NCI-H1930 (cell line): ENCODE results near the gene FARP1.

Experiments used
- DNase-seq, 2 experiments: peaks; one replicate each; lab custom pipeline; 2025; lab: John Stamatoyannopoulos, UW

FARP1 gene

DNA sequence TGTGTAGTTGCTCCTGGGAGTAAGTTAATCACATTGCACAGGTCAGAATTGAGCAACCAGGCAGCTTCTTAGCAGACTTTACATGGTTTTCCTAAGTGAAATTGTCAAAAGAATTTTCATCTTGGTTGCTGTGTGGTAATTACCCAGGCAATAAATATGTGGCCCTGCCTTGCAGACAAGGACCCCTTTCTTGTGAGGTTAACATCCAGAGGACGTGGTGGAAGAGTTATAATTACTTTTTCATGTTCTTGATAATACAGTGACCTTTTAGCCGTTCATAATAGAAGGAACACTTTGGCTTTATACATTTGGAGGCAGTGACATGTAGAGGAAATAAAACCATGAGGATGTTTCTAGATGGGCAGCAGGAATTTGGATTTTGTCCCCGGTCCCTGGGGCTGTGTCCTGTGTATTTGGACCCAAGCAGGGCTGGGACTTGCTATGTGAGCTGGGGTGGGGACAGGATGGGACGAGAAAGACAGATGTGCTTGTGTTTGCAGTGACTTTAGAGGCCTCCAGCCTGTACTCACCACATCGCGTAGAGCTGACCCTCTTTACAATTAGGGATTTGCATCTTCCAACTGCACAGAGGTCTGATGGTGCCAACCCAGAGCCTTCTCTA, 277.8 kb downstream of the FARP1 start:
- no peak for DNase-seq

DNA sequence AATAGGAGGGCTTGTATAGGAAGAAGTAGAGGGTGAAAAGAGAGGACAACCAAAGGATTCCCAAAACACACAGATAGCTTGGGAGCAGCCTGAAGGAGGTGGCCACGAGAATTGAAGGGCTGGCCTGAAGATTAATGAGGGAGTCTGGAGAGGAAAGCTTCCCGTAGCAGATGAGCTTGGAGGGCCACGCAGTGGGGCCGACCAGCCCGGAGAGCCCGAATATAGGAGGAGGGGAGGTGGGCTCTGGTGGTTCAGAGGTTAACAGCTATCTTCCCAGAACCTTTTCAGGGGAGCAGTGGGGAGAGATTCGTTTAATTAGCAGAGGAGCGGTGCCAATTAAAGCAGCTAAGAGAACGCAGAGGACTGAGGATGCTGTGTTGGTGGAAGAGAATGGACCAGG, 279.2 kb downstream of the FARP1 start:
- DNase-seq, result no peak

DNA sequence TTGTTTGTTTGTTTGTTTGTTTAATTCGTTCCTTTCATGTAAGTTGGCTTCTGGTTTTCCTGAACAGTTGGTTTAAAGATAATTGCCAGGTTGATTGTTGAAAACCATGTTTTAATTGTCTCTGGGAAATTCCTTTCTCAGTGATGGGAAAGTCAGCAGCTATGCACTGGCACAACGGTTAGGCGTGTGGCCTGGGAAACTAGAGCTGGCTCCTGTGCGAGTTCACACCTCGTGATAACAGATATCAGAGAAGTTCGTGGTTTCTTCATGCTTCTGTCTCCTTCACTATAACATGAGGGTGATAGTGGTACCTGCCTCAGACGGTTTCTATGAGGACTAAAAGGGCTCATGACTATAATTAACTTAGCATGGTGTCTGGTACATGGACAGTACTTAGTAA, 280.5 kb downstream of the FARP1 start:
- no peak for DNase-seq

DNA sequence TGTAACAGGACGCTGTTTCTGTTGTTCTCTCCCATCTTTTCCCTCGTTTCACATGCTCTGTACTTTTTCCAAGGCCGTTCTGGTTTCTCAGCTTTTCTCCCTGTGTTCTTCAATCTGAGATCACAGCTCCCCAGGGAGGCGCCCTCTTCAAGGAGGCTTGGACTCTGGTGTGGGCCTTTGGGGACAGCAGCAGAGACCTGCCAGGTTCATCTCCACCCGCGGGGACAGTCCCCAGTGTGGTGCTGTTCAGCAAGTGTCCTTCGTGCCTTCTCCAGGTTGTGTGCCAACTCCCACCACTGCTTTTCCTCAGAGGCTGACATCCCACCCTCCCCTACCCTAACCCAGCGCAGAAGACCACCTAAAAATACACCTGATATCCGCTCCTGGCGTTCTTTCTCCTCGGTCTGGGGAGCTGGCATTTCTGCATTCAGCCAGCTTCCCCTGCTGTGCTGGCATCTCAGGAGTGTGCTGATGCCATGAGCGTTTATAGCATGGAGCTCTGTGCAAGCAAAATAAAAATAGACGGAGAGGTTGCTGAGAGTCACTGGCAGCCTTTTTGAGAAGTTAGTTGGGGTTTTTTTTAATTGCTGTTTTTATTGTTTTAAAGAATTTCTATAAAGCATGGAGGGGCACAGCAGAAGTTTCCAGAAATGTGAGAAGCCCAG, 284.6 kb downstream of the FARP1 start:
- DNase-seq, result no peak

DNA sequence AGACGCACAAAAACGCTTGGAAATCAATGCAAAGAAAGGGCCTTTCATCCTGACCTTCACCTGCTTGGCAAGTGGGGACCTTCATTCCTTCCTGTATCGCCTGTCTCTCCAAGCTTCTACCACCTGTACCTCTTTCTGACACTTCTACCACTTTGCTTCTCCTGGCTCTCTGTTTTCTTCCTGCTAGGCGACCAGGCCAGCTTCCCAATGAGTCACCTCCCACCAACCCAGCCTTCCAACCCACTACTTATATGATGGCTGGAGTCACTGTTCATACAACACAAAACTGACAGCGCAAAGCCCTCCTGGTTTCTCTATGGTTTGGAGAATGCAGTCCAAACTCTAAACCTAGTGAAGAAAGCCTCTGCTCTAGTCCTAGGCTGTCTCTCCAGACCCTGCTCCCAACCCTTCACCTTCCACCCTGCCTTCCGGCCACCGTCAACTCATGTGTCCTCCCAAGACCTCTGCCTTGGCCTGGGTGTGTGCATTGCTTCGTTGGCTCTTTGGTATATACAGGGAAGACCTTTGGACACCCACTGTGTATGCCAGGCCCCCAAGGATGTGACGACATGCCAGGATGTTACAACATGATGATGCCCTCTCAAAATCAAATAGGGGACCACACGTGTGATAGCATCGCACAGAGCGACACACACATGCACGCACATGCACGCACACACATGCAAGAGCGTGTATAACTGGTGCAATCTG, 285.5 kb downstream of the FARP1 start:
- no peak for DNase-seq

DNA sequence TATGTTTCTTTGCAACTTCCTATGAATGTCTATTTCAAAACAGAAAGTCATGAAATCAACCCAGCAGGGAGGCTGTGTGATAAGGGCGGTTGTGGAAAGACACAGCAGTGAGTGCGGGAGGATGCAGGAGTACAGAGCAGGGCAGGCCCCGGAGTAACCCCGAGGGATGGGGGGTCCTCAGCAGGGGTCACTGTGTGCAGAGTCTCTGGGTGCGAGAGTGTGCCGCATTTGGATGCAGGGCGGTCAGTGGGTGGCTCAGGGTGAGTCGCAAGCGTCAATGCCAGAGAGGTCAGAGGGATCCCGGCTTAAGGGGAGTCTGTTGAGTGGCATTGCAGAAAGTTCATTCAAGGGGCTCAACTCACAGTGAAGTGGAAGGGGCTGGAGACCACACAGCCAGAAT, 286.2 kb downstream of the FARP1 start:
- no peak for DNase-seq

DNA sequence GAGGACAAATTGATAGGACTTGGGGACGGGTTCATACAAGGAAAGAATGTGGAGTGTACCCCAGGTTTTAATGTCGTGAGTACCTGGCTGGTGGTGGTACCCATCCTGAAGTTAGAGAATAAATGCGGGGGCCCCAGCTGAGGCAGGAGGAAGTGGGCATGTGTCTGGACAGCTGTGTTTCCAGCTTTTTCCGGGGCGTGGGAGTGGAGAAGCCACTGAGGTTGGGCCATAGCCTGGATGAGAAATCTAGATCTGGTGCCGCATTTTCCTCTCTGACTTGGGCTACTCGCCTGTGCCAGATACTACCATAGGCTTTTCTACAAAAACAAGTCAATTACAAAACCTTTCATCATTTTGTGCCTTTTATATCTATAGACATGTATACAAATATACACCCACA, 286.6 kb downstream of the FARP1 start:
- no peak for DNase-seq

DNA sequence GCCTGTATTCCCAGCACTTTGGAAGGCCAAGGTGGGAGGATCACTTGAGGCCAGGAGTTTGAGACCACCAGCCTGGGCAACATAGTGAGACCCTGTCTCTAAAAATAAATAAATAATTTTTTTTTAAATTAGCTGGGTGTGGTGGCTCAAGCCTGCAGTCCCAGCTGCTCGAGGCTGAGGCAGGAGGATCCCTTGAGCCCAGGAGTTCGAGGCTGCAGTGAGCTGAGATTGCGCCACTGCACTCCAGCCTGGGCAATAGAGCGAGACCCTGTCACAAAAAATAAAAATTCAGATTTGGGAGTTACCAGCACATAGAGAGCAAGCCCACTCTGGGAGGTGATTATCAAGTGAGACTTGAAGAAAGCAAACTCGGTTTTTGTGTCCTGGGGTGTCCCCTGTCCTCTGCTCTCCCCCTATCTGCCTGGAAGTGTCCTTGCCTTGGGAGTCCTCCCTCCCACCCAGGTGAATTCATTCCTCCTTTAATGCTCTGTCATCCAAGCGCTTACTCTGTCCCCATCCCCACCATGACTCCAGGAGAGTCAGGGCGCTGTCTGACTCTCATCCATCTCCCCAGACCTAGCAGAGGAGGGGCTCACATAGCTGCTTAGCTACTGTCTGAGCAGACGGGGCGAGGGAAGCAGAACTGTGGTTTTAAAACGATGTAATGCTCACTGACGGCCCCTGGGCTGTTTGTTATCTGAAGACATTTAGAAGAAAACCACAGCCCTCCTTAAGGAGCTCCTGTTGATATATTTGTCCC, 287.3 kb downstream of the FARP1 start:
- no peak for DNase-seq

DNA sequence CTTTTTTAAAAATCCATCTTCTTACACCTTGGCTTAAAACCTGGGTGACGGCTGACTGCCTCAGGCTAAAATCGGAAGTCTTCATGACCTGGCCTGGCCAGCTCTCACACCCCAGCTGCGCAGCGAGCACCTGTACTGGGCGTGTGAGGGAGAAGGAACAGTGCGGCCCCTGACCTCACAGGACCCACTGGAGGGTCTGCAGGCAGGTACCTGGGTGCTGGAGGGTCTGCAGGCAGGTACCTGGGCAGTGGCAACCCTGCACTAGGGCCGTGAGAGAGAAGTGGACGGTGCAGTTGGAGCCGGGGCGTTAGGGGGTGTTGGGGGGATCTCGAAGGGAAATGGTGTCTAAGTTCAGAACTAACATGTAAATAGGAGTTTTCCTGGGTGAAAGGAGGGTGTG, 289.7 kb downstream of the FARP1 start:
- DNase-seq, result no peak

DNA sequence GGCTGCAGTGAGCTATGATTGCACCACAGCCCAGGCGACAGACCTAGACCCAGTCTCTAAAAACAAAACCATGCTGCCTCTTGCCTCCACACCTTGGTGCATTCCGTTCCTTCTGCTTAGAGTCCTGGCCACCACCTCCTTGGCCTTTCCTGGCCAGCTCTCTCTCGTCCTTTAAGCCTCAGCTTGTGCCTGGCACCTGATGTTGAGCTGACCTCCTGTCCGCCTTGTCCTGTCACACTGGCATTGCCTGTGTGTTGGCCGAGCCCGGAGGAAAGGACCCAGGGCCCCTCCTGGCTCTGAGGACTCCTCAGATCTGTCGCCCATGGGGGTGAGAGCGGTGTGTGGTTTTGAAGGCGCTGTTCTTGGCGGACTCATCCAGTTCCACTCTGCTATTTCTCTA, 290.8 kb downstream of the FARP1 start:
- DNase-seq, result no peak

DNA sequence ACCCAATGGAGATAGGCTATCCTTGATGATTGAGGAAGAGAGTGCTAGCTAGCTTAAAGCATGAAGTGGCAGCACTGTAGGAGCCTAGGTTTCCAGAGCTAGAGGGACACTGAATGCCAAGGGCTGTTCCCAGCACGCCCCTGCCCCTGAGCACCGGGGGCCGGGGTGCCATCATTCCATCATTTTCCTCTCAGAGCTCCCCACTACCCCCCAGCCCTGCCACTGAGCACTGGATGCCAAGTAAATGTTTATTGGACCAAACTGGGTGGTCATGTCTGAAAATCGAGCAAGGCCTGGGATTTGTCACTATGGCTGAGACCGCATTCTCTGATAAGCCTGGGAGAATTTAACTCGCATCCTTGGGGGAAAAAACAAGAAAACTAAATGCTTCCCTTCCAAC, 291.2 kb downstream of the FARP1 start:
- no peak for DNase-seq

DNA sequence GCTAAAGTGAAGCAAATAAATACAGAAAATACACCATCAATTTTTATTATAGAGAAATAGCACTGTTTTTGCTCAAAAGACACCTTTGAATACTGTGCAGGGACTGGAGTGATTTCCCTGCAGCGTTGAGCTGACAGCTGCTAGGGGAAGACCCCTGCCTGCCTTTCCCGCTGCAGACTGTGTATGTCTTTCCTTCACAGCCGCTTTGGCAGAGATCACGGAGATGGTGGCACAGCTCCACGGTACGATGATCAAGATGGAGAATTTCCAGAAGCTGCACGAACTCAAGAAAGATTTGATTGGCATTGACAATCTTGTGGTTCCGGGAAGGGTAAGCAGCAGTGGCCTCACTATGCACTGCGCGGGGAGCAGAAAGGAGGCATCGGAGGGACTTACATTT, 292.5 kb downstream of the FARP1 start:
- no peak for DNase-seq

DNA sequence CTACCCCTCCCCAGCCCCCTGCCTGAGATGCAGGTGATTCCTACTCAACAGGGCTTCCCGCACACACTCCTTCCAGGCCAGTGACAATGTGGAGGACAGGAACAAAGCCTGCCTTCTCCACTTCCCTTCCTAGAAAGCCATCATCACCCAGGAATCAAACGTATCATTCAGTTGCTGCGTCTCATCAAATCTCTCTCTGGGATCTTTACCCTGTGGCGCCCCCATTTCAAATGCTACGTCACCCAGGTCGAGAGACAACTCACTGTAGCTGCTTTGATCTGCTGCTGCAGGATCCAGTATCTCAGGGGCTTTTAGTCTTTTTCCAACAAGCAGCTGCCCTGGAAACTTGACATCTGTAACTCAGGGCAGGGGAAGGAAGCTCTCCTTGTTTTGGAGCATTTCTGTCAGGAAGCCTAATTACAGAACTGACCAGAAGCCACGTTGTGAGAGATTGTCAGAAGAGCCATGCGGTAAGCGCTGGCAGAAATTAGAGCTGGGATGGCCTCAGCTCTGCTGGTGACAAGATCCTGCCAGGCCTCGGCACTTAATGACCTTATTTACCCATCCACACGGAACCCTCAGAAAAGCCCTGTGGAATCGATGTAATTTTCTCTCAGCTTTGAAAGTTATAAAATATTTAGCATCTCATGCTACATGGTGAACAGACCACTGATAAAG, 293.5 kb downstream of the FARP1 start:
- DNase-seq, result no peak

DNA sequence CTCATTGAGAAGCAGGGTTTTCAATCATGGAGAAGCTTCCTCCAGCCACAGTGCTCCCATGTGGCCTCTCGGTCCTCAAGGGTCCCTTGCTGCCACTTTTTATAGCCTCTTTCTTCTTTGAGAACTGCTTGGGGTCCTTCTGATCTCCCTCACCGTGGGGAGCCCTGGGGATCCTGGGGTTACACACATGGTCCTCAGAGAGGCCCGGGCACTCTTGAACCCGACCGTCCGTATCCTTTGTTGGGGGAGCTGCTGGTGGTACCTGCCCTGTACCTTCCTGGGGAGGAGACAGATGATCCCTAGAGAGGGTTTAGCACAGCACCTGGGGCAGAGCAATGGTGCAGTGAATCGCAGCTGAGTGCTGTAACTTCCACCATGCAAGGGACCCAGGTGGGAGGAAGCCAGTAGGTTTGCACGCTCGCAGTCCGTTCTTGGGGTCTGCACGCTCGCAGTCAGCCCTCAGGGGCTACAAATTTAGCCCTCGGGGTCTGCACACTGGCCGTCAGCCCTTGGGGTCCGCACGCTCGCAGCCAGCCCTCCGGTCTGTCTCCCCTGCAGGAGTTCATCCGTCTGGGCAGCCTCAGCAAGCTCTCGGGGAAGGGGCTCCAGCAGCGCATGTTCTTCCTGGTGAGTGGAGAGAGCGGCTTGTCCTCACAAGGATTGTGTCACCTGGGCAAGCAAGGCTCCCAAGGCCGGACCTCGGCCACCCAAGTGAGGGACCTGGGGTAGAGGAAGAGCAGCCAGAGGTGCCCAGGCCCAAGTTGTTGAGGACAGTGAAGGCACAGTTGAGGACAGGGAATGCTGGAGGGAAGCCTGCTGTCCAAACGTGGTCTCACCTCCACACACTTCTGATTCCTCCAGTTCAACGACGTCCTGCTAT, 295.6 kb downstream of the FARP1 start:
- DNase-seq, result no peak

DNA sequence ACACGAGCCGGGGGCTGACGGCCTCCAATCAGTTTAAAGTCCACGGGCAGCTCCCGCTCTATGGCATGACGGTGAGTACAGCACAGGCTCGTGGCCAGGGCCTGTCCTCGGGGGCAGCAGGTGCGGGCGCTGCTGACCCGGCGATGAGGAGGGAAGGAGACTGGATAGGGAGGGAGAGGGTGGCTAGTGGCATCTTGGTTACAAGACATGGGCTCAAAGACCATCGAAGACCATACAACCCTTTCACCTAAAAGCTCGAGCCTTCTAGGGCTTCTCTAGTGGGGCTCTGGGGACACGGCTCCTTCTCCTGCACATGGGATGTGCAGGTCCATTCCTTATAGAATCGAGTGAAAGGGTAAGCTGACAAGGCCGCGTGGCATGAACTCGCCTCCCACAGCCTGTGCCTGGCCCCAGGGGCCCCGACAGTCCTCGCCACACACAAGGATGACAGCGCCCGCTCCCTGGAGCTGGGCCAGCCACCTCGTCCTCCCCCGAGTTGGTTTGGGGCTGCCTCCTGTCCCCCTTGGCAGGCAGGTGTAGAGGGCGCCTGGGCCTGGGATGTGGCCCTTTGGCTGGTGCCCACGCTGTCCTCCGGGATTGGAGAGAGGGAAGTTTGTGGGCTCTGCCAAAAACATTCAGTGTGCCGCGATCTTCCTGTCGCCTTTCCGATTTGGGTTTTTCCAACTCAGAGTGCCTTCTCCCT, 296.4 kb downstream of the FARP1 start:
- no peak for DNase-seq

DNA sequence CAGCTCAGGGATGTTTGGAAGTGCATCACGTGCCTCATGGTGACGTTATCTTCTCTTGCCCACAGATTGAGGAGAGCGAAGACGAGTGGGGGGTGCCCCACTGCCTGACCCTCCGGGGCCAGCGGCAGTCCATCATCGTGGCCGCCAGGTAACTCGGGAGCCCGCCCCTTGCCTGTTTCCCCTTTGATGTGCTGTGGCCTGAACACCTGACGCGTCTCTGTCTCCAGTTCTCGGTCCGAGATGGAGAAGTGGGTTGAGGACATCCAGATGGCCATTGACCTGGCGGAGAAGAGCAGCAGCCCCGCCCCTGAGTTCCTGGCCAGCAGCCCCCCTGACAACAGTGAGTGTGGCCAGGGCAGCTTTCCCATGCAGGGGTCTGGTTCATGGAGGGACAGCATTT, 297.0 kb downstream of the FARP1 start:
- no peak for DNase-seq

DNA sequence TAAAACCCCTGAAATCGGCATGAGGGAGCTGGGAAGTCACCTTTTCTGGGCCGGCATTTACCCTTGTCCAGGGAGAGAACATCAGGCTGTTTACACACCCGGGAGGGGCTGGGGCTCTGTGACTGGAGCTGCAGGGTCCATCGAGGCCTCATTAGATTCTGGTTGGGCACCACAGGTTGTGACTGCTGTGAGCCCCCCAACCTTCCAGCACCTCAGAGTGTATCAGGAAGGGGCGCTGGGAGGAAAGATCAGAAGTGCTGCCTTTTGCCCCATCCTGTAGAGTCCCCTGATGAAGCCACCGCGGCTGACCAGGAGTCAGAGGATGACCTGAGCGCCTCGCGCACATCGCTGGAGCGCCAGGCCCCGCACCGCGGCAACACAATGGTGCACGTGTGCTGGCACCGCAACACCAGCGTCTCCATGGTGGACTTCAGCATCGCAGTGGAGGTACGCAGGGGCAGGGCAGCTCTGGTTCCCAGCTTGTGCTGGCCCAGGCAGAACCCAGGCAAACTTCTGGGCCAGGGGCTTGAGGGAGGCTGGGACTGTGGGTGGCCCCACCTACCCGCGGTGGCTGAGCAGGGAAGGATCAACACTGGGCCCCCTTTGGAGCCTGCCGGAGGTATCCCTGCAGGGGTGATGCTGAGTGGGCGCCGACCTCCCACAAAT, 297.6 kb downstream of the FARP1 start:
- DNase-seq, result no peak

DNA sequence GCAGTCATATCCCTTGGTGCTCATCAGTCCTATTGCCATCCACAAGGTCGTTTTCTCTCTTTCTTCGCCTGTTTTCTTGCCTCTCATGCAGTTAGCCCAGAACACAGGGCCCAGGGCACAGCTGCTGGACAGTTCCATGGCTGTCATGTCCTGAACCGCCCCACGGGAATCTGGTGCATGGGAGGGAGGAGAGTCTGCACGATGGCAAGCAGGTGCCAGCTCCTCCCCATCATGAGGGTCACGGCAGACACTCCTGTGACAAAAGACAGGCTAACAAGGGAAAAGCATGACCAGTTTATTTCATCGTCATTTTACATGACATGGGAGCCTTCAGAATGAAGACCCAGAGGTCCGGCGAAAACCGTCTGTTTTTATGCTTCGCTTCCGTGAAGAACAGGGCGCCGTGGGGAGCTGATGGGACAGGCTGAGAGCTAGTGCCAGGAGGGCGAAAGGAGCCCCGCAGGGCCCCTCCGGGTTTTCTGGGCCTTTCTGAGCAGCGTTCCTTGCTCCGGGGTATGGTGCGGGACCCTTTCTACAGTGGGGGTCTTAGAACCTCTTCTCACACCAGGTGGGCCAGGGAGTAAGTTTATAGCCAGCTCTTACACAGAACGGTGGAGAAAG, 298.3 kb downstream of the FARP1 start:
- DNase-seq, result no peak

DNA sequence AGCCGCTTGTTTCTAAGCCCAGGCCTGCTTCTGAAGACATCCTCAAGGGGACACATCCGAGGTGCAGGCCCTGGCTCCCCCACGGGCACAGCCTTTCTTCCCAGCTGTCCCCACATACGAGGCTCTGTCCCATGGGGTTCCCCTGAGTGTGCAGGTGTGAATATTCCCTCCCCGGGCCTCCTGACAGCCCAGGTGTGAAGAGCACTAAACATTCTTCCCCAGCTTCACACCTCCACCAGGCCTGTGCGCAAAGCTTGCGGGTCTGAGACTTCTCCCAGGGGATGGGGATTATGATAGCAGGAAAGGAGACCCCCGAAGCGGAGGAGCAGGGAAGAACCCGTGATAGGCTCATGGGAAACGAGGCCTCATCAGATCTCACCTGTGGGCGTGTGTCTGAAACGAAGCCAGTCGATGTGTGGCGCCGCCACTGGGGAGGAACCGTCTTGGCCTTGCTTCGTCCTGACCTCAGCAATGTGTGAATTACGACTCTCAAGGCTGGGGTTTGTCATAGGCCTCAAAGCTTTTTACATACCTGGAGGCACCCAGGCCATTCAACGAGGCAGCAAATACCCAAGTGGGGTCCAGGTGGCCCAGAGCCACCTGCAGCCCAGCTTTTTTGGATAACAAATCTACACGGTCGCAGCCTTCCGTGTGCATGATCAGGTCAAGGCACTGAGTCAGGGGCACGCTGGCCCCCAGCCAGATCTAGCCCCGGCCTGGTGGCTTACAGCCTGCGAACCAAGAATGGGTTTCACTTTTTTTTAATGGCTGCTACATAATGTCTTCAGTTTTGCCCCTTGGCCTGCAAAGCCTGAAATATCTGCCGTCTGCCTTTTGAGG, 299.7 kb downstream of the FARP1 start:
- no peak for DNase-seq
